Ovary (tissue), 9 donors: ENCODE results near the gene C1orf174. TPM values are rescaled to one million over a fixed set of nuclear protein-coding genes. Genes with fewer than 3 reads are reported as not detected.

Experiments
- DNase-seq, 5 donors: peaks; one replicate each; pipeline ENCODE4 v3.0.0-alpha.2; 2019 to 2020
- H3K27ac ChIP-seq, 2 donors: fragments of 200-600 bp; one replicate each; pipeline versions ENCODE4 v1.5.1 to v1.8.0; 2019 to 2022
- H3K27me3 ChIP-seq: fragments of 200-600 bp; one replicate; pipeline ENCODE4 v1.8.0; 2022
- H3K36me3 ChIP-seq: fragments of 200-600 bp; sonication (generic); one replicate; pipeline ENCODE4 v1.5.1; 2019
- H3K4me1 ChIP-seq: one replicate; pipeline ENCODE4 v1.8.1; 2013; ENCODE audit warnings: mild to moderate bottlenecking, moderate library complexity; ENCODE audit not compliant: insufficient read depth
- H3K4me3 ChIP-seq: fragments of 200-600 bp; sonication (generic); one replicate; pipeline ENCODE4 v1.5.1; 2017
- H3K9me3 ChIP-seq, 2 donors: fragments of 200-600 bp in 1 of 2; sonication (generic) in 1 of 2; one replicate each; pipeline versions ENCODE4 v1.5.1 to v1.8.1; 2013 to 2019; ENCODE audit warnings: mild to moderate bottlenecking in 1 of 2, moderate library complexity in 1 of 2
- EP300 ChIP-seq: sonication (generic); formaldehyde crosslinking; IDR thresholded peaks from one replicate; pipeline ENCODE4 v1.6.1; 2017; ENCODE audit warnings: antibody characterized with exemption
- POLR2A ChIP-seq: fragments of 450-650 bp; IDR thresholded peaks from one replicate; pipeline ENCODE4 v1.6.1; 2017; ENCODE audit warnings: antibody characterized with exemption, mild to moderate bottlenecking, moderate library complexity
- WGBS, 3 donors: extraction: QIAGEN DNeasy Blood & Tissue Kit in 1 of 3; methylation state at CpG; one replicate each; pipeline versions ENCODE4 v1.1.5 to v1.1.7; 2013 to 2017; 5-methylcytosine and 5-hydroxymethylcytosine counted together
- intact Hi-C, 4 donors: fragments of 100-400 bp; cut with DNase I; formaldehyde crosslinking; loops; one replicate each; pipeline versions ENCODE4 v1.11.0 to v1.15.1; 2022 to 2023
- polyA plus RNA-seq, 2 donors: library from polyadenylated mRNA; stranded (reverse); fragments of 200-250 nt in 1 of 2; fragments of 350-450 nt in 1 of 2; fragmentation: Illumina TruSeq in 1 of 2; extraction: RNeasy Lipid Tissue Mini Kit (QIAGEN cat#74804) in 1 of 2; gene quantifications; one replicate each; pipeline ENCODE4 v1.2.3, GENCODE V29; 2013 to 2014
- total RNA-seq, 7 donors: library from RNA; depleted of rRNA in 2 of 7; stranded (reverse); fragments of >200 nt in 2 of 7; fragmentation: NEBNext Ultra II Directional in 3 of 7; extraction: Animal tissue kit (Norgen Biotek cat#: 25700) in 3 of 7; gene quantifications; one replicate each; pipeline versions ENCODE4 v1.1.0 to v1.2.4, GENCODE V29; 2016 to 2023
- TF ChIP-seq, protein P1 (sequence below), 3 donors: fragments of 450-650 bp in 2 of 3; fragments of 200-600 bp in 1 of 3; IDR thresholded peaks; one replicate each; pipeline versions ENCODE4 v1.5.1 to v1.8.0; 2016 to 2022; ENCODE audit warnings: antibody characterized with exemption in 3 of 3, mild to moderate bottlenecking in 1 of 3
- donor health status: DM: no; HTN: no; CAD: no; lungs with moderate emphysema.
- donor health status: DM: no; HTN: no; CAD: no.
- donor health status: Bipolar disorder and iron deficiency.
- donor health status: DM: yes; HTN: yes; CAD: no.
- donor health status: DM: no; HTN: no; CAD: no.
- donor health status: DM: yes; HTN: yes; CAD: no.

The C1orf174 gene
- total and polyA plus RNA-seq, 9 donors = 12.9 to 23.9 (median 18.2) TPM

DNA sequence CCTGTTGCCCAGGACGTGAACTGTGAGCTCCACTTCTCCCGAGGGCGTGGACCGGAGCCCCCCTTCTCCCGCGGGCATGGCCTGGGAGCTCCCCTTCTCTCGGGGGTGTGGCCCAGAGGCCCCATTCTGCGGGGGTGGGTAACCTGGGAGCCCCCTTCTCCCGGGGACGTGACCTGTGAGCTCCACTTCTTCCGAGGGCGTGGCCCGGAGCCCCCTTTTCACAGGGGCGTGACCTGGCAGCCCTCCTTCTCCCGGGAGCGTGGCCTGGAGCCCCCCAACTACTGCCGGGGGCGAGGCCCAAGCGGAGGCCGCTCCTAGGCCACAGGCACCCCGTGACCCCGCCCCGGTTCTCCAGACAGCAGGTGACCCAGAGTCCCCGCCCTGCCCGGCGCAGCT, 320 bp downstream of the C1orf174 start:
- peak overlapping the region; percentile 100 for H3K4me3 ChIP-seq
- H3K36me3 ChIP-seq = no peaks in the 10 kb centered on the region
- intact Hi-C loops = no loop called here
- H3K9me3 ChIP-seq = no peaks in the 10 kb centered on the region
- H3K27ac ChIP-seq = peak overlapping the region; percentile 42 to 95
- no peak for DNase-seq
- WGBS, 3 donors = 0 to 1% (median 1%) methylated on average over 8 to 26 of the region's 26 CpGs
- TF ChIP-seq, protein P1, sequence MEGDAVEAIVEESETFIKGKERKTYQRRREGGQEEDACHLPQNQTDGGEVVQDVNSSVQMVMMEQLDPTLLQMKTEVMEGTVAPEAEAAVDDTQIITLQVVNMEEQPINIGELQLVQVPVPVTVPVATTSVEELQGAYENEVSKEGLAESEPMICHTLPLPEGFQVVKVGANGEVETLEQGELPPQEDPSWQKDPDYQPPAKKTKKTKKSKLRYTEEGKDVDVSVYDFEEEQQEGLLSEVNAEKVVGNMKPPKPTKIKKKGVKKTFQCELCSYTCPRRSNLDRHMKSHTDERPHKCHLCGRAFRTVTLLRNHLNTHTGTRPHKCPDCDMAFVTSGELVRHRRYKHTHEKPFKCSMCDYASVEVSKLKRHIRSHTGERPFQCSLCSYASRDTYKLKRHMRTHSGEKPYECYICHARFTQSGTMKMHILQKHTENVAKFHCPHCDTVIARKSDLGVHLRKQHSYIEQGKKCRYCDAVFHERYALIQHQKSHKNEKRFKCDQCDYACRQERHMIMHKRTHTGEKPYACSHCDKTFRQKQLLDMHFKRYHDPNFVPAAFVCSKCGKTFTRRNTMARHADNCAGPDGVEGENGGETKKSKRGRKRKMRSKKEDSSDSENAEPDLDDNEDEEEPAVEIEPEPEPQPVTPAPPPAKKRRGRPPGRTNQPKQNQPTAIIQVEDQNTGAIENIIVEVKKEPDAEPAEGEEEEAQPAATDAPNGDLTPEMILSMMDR (IDR thresholded peaks at IDR 0.05) = no peak
- TF ChIP-seq POLR2A (no peak), EP300 (no peak)
- peaks cover 4% of the 10 kb centered on the region for H3K4me1 ChIP-seq
- H3K27me3 ChIP-seq = no peaks in the 10 kb centered on the region

DNA sequence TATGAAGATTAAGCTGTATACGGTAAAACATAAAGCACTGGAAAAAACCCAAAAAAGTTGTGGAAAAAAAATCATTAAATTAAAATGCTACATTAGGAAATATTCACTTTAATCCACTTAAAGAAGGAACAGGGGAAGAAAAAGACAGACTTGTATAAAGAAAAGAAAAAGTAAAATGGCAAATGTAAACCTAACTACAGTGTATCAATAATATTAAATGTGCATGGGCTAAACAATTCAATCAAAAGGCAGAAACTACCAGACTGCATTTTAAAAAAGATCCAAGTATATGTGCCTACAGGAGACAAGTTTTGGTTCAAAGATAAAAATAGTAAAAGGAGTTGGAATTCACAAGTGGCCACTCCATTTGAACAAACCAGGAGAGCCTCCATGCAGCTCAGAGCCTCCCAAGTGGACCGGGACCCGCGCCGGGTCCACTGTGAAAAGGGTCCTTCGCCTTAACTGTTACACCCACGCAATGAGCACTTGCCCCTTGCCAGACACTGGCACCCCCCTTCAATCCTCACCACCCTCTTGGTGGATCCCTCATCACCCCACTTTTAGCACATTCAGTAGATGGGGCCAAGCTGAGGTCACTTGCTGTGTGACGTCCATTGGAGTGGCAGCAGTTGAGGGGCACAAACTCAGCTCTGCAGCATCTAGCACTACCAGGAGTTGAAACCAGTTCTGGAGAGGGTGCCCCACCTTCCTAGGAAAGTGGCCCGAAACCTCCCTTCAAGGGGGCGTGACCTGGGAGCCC, 898 bp downstream of the C1orf174 start:
- DNase-seq = no peak
- Histone ChIP-seq H3K27me3 (no peaks in the 10 kb centered on the region), H3K4me1 (peaks cover 4% of the 10 kb centered on the region), H3K4me3 (peak overlapping the region; percentile 100), H3K27ac (peak overlapping the region; percentile 42 to 95), H3K9me3 (no peaks in the 10 kb centered on the region), H3K36me3 (no peaks in the 10 kb centered on the region)
- 37 to 47% (median 41%) methylated on average over 10 of the region's 10 CpGs for WGBS, 3 donors
- intact Hi-C loops = no loop called here
- TF ChIP-seq, protein P1 (IDR thresholded peaks at IDR 0.05) = no peak
- TF ChIP-seq POLR2A (no peak), EP300 (no peak)

DNA sequence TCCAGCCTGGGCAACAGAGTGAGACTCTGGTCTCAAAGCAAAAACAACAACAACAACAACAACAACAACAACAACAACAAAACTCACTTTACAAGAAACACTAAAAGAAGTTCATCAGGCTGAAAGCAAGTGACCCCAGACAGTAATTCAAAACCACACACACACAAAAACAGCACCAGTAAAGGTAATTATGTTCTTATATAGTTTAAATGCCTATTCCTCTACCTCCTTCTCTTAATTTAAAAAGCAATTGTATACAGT, 1.7 kb downstream of the C1orf174 start:
- DNase-seq = no peak
- intact Hi-C loops = no loop called here
- no peak overlapping the region for H3K4me3 ChIP-seq
- H3K4me1 ChIP-seq = peaks cover 4% of the 10 kb centered on the region
- TF ChIP-seq EP300 (no peak), POLR2A (no peak)
- TF ChIP-seq, protein P1 (IDR thresholded peaks at IDR 0.05) = no peak
- H3K9me3 ChIP-seq = no peaks in the 10 kb centered on the region
- H3K27ac ChIP-seq = no peak overlapping the region
- no peaks in the 10 kb centered on the region for H3K36me3 ChIP-seq
- H3K27me3 ChIP-seq = no peaks in the 10 kb centered on the region

DNA sequence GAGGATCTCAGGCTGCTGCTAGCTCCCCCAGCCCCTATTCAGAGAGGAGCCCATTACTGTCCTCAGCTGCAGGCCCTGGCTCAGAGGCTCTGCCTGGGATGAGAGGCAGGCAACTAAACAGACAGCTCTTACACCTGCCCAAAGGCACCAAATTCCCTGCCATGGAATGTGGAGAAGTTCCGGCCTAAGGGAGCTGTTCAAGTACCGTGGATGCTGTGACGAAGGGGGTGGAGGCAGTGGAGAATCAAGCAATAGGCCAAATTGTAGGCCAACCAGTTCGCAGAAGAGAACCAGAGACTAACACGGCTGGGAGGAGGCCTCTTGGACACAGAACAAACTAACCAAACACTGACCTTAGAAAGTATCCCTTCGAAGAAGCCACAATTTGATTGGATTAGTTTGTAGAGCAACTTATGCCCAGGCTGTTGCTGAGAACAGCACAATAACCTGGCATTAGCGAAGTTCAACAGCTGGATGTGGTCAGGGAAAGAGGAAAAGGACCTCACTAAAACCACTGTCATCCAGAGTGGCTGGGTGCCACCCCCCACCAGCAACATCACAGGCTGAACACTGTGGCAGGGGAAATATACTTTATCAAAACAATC, 3.6 kb downstream of the C1orf174 start:
- TF ChIP-seq POLR2A (no peak), EP300 (no peak)
- TF ChIP-seq, protein P1 (IDR thresholded peaks at IDR 0.05) = no peak
- intact Hi-C loops = no loop called here
- H3K27ac ChIP-seq = no peak overlapping the region
- H3K4me1 ChIP-seq = peaks cover 6% of the 10 kb centered on the region
- H3K9me3 ChIP-seq = no peaks in the 10 kb centered on the region
- no peaks in the 10 kb centered on the region for H3K27me3 ChIP-seq
- H3K4me3 ChIP-seq = no peak overlapping the region
- DNase-seq = no peak
- no peaks in the 10 kb centered on the region for H3K36me3 ChIP-seq
- WGBS, 3 donors = 93 to 95% (median 93%) methylated on average over 7 of the region's 7 CpGs
